NCI-H1436 (cell line): ENCODE data around the gene TYW5.

ENCODE experiments used
- DNase-seq: peaks from one replicate; lab custom pipeline; 2025; lab: John Stamatoyannopoulos, UW

The TYW5 gene

DNA sequence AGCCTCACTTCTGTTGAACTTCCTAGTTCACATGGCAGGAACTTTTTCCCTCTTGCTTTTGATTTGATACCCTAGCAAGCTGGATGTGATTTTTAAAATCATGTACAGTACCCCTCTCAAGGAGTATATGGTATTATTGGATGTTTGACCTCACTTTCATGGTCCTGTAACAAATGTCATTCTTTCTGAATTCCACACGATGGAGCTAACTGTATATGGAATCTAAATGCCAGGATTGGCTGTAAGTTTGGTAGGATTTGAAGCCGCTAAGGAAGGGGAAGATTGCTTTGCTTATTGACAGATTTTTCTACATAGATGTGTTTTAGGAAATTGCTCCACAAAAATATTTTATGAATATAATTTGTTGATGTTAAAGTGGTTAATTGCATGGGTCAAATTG lies 18.4 kb upstream of the TYW5 start:
- no peak for DNase-seq

DNA sequence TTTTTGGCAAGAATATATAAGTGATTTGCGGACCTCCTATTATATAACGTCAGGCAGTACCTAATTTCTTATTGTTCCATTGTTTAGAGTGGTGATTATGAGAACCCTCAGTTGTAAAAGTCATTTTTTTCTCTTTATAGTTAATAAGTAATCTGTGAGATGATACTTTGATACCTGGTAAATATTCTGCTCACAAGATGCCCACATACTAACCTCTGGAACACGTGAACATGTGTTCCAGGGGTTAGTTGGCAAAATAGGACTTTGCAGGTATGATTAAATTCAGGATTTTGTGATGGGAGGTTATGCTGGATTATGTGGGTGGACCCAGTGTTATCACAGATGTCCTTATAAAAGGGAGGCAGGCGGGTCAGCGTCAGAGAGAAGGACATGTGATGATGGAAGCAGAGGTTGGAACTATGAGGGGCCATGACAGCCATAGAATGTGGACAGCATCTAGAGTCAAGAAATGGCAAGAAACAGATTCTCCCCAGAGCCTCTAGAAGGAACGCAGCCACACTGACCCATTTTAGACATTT lies 16.9 kb upstream of the TYW5 start:
- DNase-seq, result no peak

GRCh38 chr2:199968126-199968525 lies 12.8 kb upstream of the TYW5 start:
- no peak for DNase-seq

DNA sequence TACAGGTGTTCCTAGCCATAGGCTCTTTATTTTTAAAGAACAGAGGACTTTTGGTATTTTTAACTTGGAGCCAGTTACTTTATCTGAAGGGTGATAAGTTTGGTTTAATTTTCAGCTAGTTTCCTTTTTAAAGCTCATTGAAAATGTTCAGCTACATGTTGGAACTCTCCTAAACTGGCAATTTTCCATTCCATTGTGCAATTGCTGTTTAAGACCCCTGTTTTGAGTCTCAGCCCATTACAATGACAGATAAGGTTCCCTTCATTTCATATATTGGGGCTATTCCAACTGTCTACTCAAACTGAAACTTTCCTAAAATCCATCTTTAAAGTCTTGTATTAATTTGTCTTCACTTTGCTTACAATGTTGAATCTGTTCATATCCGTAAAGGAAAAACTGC lies 11.7 kb upstream of the TYW5 start:
- DNase-seq, result no peak

- no peak for DNase-seq
Observed at GRCh38 chr2:199966405-199966804, 11.1 kb upstream of the TYW5 start.

- no peak for DNase-seq
Observed at GRCh38 chr2:199962203-199962602, 6.9 kb upstream of the TYW5 start.

DNA sequence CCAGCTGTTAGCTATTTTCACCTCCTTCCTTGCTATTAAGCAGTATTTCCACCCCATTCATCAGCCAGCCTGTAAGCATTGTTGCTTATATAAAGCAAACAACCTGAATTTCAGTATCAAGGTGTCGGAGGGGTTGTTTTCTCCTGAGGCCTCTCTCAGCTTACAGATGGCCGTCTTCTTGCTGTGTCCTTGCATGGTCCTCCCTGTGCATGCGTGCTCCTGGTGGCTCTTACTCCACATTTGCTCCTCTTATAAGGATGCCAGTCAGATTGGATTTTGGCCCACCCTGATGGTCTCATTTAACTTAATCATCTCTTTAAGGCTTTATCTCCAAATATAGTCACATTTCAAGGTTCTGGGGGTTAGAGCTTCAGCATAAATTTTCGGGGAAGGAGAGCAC lies 2.7 kb upstream of the TYW5 start:
- DNase-seq, result no peak

DNA sequence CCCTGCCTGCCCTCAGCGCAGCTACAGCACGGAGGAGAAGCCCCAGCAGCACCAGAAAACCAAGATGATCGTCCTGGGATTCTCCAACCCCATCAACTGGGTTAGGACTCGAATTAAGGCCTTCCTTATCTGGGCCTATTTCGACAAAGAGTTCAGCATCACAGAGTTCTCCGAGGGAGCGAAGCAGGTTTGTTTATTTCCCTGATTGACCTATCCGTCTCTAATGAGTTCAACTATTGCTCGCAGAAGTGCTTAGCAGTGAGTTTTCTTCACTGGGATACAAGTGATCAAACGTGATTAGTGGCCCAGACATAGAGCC lies 730 bp upstream of the TYW5 start:
- DNase-seq, result no peak

DNA sequence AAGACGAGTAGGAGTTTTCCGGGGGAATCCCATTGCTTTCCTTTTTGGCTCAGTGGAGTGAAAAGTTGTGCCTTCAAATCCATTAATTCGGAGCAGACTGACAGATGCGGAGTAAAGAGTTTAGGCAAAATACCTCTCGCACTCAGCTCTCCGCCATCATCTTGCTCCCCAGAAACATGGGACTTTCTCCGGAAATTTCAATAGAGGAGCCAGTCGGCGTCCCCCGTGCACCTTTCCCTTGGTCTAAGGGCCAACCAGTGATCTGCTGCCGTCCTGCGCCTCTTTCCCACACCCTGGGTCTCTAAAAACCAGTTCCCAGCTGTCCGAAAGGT lies 318 bp downstream of the TYW5 start:
- DNase-seq, result no peak

GRCh38 chr2:199951023-199951422 lies 4.3 kb downstream of the TYW5 start:
- no peak for DNase-seq

DNA sequence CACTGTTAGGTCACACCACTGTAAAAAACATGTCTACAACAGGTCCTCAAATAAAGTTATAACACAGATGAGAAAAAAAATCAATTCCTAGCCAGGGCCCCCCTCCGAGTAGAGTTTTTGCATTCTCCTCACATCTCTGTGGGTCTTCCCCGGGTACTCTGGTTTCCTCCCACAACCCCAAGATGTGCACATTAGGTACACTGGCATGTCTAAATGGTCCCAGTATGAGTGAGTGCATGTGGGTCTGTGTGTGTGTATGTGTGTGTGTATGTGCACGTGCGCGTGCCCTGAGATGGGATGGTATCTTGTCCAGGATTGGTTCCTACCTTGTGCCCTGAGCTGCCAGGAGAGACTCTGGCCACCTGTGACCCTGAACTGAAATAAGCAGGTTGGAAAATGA lies 4.9 kb downstream of the TYW5 start:
- no peak for DNase-seq

- no peak for DNase-seq
Observed at GRCh38 chr2:199946836-199947235, 8.5 kb downstream of the TYW5 start.

DNA sequence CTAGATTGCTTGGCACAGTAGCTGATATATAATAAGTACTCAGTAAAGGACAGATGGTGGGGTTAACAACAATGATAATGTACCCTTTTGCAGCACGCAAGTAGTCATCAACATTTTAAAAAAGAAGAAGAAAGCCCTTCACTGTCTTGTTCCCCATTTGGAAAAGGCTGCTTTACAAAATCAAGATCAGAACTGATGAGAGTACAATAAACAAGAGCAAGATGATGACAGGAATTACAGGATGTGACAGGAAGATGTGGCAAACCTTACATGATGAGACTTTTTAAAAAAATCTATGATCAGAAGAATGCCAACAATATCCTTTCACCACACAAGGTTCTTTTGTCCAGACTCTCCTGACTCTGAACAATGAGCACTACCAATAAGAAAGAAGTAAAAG lies 9.1 kb downstream of the TYW5 start:
- no peak for DNase-seq

DNA sequence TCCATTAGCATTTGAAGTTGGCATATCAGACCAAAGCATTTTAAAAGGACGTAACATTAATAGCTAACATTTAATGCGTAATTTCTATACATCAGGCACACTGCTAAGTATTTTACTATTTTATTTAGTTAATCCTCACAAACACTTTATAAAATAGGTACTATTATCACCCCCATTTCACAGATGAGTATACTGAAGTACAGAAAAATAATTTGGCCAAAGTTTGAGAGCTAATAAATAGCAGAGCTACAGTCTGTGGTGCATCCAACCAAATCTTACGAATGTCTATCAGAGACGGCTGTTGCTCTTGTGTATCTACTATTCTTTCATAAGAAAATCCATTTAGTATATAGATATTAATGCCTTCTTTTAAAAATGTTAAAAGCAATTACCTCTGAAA lies 11.9 kb downstream of the TYW5 start:
- no peak for DNase-seq

- DNase-seq, result peak; percentile 10
Observed at GRCh38 chr2:199940373-199940772, 14.9 kb downstream of the TYW5 start.

- DNase-seq, result no peak
Observed at GRCh38 chr2:199936554-199936953, 18.7 kb downstream of the TYW5 start.

- no peak for DNase-seq
Observed at GRCh38 chr2:199933466-199933865, 21.8 kb downstream of the TYW5 start.

DNA sequence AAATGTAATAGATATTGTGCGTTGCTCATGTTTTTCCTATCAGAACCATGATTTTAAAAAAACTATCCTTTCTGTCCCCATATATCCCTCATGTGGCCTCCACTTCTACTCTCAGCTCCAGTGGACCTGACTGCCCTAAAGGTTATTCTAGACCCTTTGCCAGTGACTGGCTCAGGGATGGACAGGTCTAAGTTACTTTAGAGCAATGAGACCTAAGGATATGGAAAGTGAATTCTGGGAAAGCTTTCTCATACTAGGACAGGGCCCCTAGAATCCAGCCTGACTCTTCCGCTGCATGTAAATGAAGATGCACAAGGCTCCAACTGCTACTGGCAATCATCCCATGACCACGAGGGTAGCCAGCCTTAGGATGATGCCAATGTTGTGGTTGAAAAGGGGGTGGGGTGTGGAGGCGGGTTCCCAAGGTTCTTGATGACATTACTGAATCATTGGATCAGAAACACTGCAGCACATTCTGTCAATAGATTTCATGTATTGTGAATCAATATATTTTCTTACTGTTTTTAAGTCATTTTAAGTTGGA lies 22.9 kb downstream of the TYW5 start:
- DNase-seq, result no peak

GRCh38 chr2:199929262-199929661 lies 26.0 kb downstream of the TYW5 start:
- DNase-seq, result no peak

DNA sequence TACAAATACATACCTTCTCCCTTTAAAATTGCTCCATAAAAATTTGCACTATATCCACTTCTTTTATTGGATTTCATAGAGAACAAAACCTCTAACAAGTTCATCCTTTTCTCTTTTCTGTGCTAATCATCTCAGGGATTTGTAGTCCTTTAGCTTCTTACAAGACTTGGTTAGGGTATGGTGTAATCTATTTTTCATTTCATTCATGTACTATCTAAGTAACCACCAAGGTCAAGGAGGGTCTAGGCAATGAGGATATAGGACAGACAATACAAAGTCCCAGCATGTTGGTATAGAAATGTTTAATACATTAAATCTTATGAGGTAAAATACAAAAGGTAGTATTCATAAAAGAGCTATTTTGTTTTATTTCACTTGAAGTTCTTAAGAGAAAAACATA lies 26.7 kb downstream of the TYW5 start:
- no peak for DNase-seq

- no peak for DNase-seq
Observed at GRCh38 chr2:199928226-199928625, 27.1 kb downstream of the TYW5 start.

DNA sequence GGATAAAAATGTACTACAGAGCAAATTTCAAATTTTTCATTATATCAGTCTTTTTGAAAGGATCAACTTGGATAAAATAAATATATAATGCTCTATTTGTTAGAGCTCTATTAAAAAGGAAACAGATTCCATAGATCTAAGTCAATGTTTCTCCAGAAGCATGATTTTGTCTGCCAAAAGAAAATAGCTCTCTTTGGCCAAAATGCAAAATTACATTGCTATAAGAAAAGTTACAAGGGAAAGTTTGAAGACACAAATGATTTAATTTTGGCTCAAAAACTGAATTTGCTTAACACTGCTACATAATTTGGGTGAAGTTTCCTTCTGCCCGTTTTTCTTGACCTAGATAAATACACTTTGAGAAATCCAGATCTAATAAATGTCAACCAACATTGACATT lies 28.5 kb downstream of the TYW5 start:
- DNase-seq, result no peak

GRCh38 chr2:199923924-199924323 lies 31.4 kb downstream of the TYW5 start:
- DNase-seq, result no peak

DNA sequence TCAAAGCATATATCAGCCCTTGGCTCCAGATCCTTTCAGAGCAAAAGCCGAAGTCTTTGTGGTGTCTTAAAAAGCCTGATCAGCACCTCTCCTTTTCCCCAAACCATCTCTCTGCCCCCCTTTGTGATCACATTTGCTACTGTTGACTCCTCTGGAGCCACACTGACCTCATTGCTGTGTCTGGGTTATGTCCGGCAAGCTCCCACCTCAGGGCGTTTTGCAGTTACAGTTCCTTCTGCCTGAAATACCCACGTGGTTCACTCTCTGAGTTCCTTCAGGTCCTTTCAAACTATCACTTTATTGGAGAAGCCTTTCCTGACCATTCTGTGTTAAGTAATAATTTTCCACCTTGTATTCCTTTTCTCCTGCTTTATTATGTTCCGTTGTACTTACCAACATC lies 32.4 kb downstream of the TYW5 start:
- no peak for DNase-seq

DNA sequence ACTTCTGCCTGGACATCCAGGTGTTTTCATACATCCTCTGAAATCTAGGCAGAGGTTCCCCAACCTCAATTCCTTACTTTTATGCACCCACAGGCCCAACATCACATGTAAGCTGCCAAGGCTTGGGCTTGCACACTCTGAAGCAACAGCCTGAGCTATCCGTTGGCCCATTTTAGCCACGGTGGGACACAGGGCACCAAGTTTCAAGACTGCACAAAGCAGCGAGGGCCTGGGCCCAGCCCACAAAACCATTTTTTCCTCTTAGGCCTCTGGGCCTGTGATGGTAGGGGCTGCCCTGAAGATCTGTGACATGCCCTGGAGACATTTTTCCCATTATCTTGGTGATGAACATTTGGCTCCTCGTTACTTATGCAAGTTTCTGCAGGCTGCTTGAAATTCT lies 38.3 kb downstream of the TYW5 start:
- DNase-seq, result no peak
